ENCODE results near the gene DDX19B. TPM values are rescaled to one million over a fixed set of nuclear protein-coding genes. Genes with fewer than 3 reads are reported as not detected.

The DDX19B gene
- total and polyA plus RNA-seq, 2 donors: 24.3 to 24.9 TPM

DNA sequence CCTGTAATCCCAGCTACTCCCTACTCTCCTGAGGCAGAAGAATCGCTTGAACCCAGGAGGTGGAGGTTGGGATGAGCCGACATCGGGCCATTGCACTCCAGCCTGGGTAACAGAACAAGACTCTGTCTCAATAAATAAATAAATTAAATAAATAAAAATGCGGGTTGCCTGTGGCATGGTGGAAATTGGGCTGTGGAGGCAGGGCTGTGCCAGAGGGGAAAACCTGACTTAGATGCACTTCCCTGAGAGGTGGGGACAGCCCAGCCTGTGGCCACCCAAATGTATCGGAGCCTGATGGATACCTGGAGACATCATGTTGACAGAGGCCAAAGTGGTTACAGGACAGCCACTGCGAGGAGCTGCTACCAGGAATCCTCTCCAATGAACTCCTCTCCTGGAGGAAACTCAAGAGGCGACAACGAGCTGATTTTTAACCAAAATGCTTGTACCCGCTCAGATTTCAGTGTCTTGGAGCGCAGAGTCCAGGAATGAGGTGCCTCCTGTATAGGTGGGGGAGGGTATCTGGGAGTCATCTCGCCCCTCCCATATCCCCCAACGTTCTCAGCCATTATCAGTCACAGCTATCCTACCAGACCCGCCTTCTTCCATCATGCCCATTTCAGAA is 80.0 kb downstream of the DDX19B start:
- Histone ChIP-seq H3K9me3 (ENCODE audit: control insufficient read depth in 2 of 2, insufficient read depth in 1 of 2, low read length in 1 of 2) (no peaks in the 10 kb centered on the region), H3K4me3 (ENCODE audit: low read length in 2 of 2) (no peak overlapping the region), H3K36me3 (ENCODE audit: control insufficient read depth in 2 of 2, insufficient read depth in 2 of 2, low read length in 1 of 2) (peaks cover 3 to 43% of the 10 kb centered on the region in 2 donors), H3K27ac (ENCODE audit: low read depth in 1 of 2, low read length in 1 of 2) (peak overlapping the region; percentile 25 to 32), H3K4me1 (ENCODE audit: control insufficient read depth in 2 of 2, insufficient read depth in 2 of 2, low read length in 2 of 2) (peaks cover 13 to 21% of the 10 kb centered on the region in 2 donors), H3K27me3 (ENCODE audit: control insufficient read depth in 2 of 2, insufficient read depth in 1 of 2, low read length in 1 of 2) (no peaks in the 10 kb centered on the region)
- WGBS: 93% methylated on average over 13 of the region's 13 CpGs
- no peak for DNase-seq (ENCODE audit: low read depth in 6 of 9, low spot score in 9 of 9)

DNA sequence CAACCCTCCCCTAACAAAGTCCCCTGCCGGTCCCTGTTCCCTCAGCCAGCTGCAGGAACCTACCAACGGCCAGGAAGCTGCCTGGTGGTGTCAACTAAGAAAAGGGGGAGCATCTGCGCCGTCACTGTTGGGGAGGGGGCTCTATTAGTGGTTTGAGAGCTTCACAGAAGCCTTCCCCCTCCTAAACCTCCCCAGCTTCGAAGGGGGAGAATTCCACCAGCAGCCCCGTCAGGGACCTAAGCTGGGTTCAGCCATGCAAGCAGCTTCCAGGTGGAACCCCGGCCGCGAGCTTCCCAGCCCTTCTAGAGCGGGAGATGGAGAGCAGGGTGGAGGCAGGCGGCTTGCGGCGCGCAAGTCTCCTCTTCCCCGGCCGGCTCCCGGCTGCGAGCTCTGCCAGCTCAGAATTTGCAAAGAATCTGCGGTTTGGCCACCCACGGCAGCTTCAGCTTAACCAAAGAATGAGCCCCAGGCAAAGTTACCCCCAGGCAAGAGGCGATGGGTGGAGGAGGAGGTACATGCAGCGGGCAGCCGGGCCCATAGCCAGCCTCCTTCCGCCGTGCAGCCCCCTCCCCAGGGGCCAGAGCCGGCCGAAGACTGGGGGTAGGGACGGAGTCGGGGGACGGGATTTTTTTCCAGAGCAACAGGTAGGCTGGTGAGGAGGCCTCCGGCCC is 81.4 kb downstream of the DDX19B start:
- H3K27ac ChIP-seq (ENCODE audit: low read depth in 1 of 2, low read length in 1 of 2): peak overlapping the region; percentile 90 to 94
- peaks cover 0 to 33% of the 10 kb centered on the region in 2 donors for H3K36me3 ChIP-seq (ENCODE audit: control insufficient read depth in 2 of 2, insufficient read depth in 2 of 2, low read length in 1 of 2)
- under 1% methylated on average over 31 of the region's 31 CpGs for WGBS
- no peaks in the 10 kb centered on the region for H3K27me3 ChIP-seq (ENCODE audit: control insufficient read depth in 2 of 2, insufficient read depth in 1 of 2, low read length in 1 of 2)
- DNase-seq (ENCODE audit: low read depth in 6 of 9, low spot score in 9 of 9): peak in 7 of 9 donors; percentile 33 to 78 (median 40)
- H3K4me3 ChIP-seq (ENCODE audit: low read length in 2 of 2): peak overlapping the region; percentile 82 to 86
- no peaks in the 10 kb centered on the region for H3K9me3 ChIP-seq (ENCODE audit: control insufficient read depth in 2 of 2, insufficient read depth in 1 of 2, low read length in 1 of 2)
- H3K4me1 ChIP-seq (ENCODE audit: control insufficient read depth in 2 of 2, insufficient read depth in 2 of 2, low read length in 2 of 2): peaks cover 13 to 21% of the 10 kb centered on the region in 2 donors

DNA sequence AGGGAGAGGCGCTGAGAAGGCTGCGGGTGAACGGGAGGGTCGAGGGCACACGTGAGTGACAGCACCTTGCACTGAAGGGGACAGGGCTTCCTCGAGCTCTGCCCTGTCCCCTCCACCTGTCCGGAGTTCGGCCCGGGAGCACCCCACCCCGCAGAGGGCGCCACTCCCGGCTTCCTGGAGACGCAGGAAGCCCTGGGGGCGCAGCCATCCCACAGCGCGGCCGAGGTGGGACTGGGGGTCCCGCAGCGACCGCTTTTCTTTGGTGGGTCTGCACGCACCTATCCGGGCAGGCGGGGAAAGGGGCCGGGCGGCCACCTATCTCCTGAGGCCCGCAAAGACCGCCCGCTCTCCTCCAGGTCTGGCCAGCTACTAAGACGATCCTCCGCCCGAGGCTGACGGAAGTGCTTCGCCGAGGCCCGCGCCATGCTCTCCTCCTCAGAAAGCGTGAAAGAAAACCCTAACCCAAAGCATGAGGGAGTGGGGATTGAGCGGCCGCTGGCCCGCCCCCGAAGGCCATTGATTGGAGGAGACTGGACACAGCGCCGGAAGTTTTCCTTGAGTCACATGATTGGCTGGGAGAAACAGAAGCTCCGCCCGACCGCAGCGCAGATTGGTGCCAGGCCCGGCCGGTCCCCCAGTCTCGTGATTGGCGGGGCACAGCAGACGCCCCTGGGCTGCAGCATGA is 82.1 kb downstream of the DDX19B start:
- WGBS: under 1% methylated on average over 52 of the region's 52 CpGs
- no peaks in the 10 kb centered on the region for H3K9me3 ChIP-seq (ENCODE audit: control insufficient read depth in 2 of 2, insufficient read depth in 1 of 2, low read length in 1 of 2)
- peaks cover 13 to 21% of the 10 kb centered on the region in 2 donors for H3K4me1 ChIP-seq (ENCODE audit: control insufficient read depth in 2 of 2, insufficient read depth in 2 of 2, low read length in 2 of 2)
- no peaks in the 10 kb centered on the region for H3K27me3 ChIP-seq (ENCODE audit: control insufficient read depth in 2 of 2, insufficient read depth in 1 of 2, low read length in 1 of 2)
- H3K27ac ChIP-seq (ENCODE audit: low read depth in 1 of 2, low read length in 1 of 2): peak overlapping the region; percentile 90 to 94
- H3K36me3 ChIP-seq (ENCODE audit: control insufficient read depth in 2 of 2, insufficient read depth in 2 of 2, low read length in 1 of 2): peaks cover 2 to 30% of the 10 kb centered on the region in 2 donors
- H3K4me3 ChIP-seq (ENCODE audit: low read length in 2 of 2): peak overlapping the region; percentile 82 to 86
- peak; percentile 93 to 99 (median 97) for DNase-seq (ENCODE audit: low read depth in 6 of 9, low spot score in 9 of 9)

DNA sequence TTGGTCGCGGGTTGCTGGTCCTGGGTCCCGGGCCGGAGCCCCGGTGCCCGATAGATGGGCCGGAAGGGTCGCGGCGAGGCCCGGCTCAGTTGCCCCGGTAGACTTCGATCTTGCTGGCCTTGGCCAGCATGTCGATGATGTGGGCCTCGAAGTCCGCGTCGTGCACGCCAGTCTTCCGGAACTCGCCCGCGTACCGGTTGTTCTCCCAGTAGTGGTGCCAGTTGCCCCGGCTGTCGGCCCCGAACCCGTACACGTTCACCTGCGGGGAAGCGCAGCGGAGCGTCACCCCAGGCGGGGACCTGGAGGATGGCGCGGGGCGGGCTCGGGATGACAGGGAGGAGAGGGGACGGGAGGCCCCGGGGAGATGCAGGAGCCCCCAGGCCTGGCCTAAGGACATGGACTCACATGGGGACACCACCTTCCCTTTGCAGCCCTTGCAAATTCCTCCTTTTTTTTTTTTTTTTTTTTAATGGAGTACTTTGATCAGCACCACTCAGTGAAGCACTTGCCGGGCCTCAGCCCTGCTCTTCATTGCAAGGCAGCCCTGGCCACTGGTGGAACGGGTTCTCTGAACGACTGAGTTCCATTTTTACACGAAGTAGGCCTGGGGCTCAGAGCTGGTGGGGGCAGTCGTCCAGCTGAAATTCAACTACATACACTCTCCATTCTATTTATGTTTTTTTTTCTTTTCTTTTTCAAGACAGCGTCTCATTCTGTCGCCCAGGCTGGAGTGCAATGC is 82.8 kb downstream of the DDX19B start:
- 16% methylated on average over 47 of the region's 47 CpGs for WGBS
- Histone ChIP-seq H3K9me3 (ENCODE audit: control insufficient read depth in 2 of 2, insufficient read depth in 1 of 2, low read length in 1 of 2) (no peaks in the 10 kb centered on the region), H3K27ac (ENCODE audit: low read depth in 1 of 2, low read length in 1 of 2) (peak overlapping the region; percentile 58 to 85), H3K27me3 (ENCODE audit: control insufficient read depth in 2 of 2, insufficient read depth in 1 of 2, low read length in 1 of 2) (no peaks in the 10 kb centered on the region), H3K36me3 (ENCODE audit: control insufficient read depth in 2 of 2, insufficient read depth in 2 of 2, low read length in 1 of 2) (peaks cover 3 to 23% of the 10 kb centered on the region in 2 donors), H3K4me3 (ENCODE audit: low read length in 2 of 2) (peak overlapping the region; percentile 82 to 86), H3K4me1 (ENCODE audit: control insufficient read depth in 2 of 2, insufficient read depth in 2 of 2, low read length in 2 of 2) (peaks cover 13 to 21% of the 10 kb centered on the region in 2 donors)
- DNase-seq (ENCODE audit: low read depth in 6 of 9, low spot score in 9 of 9): no peak

DNA sequence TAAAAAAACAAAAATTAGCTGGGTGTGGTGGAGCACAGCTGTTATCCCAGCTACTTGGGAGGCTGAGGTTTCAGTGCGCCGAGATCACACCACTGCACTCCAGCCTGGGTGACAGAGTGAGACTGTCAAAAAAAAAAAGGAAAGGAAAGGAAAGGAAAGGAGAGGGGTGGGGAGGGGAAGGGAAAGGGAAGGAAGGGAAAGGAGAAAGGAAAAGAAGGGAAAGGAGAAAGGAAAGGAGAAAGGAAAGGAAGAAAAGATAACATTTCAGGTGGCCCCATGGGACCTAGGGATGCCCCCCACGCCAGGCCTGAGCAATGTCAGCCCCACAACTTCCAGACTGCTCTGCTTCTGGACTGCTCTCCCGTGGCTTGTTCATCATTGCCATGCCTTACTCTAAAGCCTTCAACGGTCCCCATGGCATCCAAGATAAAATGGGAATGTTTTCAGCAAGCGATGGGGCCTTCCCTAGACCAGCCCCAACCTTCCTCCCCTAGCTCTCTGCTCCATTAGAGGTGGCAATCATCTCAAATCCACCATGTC is 84.5 kb downstream of the DDX19B start:
- Histone ChIP-seq H3K4me1 (ENCODE audit: control insufficient read depth in 2 of 2, insufficient read depth in 2 of 2, low read length in 2 of 2) (peaks cover 13 to 21% of the 10 kb centered on the region in 2 donors), H3K27ac (ENCODE audit: low read depth in 1 of 2, low read length in 1 of 2) (no peak overlapping the region), H3K27me3 (ENCODE audit: control insufficient read depth in 2 of 2, insufficient read depth in 1 of 2, low read length in 1 of 2) (no peaks in the 10 kb centered on the region), H3K36me3 (ENCODE audit: control insufficient read depth in 2 of 2, insufficient read depth in 2 of 2, low read length in 1 of 2) (peaks cover 16 to 23% of the 10 kb centered on the region in 2 donors), H3K4me3 (ENCODE audit: low read length in 2 of 2) (no peak overlapping the region), H3K9me3 (ENCODE audit: control insufficient read depth in 2 of 2, insufficient read depth in 1 of 2, low read length in 1 of 2) (no peaks in the 10 kb centered on the region)
- DNase-seq (ENCODE audit: low read depth in 6 of 9, low spot score in 9 of 9): no peak
- WGBS: 98% methylated on average over 6 of the region's 6 CpGs

Other genes starting within 250 kb of the DDX19B start
- gene PDPR, start 184.9 kb upstream of the DDX19B start, total RNA-seq: 8.4 TPM
- gene PDPR, start 184.9 kb upstream of the DDX19B start, polyA plus RNA-seq: 10.1 TPM
- gene CLEC18C, start 125.4 kb upstream of the DDX19B start, total RNA-seq: 0.05 TPM
- 0.37 TPM for gene CLEC18C, start 125.4 kb upstream of the DDX19B start, polyA plus RNA-seq
- 15.4 TPM for gene EXOSC6, start 47.2 kb upstream of the DDX19B start, total RNA-seq
- 22.8 TPM for gene EXOSC6, start 47.2 kb upstream of the DDX19B start, polyA plus RNA-seq
- 52.7 TPM for gene AARS1, start 9.7 kb upstream of the DDX19B start, total RNA-seq
- gene AARS1, start 9.7 kb upstream of the DDX19B start, polyA plus RNA-seq: 27.0 TPM
- gene DDX19A, start 47.7 kb downstream of the DDX19B start, total RNA-seq: 32.2 TPM
- 24.1 TPM for gene DDX19A, start 47.7 kb downstream of the DDX19B start, polyA plus RNA-seq
- gene ST3GAL2, start 139.9 kb downstream of the DDX19B start, total RNA-seq: 18.7 TPM
- gene ST3GAL2, start 139.9 kb downstream of the DDX19B start, polyA plus RNA-seq: 11.8 TPM
- gene FCSK, start 155.4 kb downstream of the DDX19B start, total RNA-seq: 7.7 TPM
- 15.7 TPM for gene FCSK, start 155.4 kb downstream of the DDX19B start, polyA plus RNA-seq
- gene COG4, start 224.4 kb downstream of the DDX19B start, total RNA-seq: 39.6 TPM
- 63.3 TPM for gene COG4, start 224.4 kb downstream of the DDX19B start, polyA plus RNA-seq
- gene SF3B3, start 224.6 kb downstream of the DDX19B start, total RNA-seq: 121 TPM
- gene SF3B3, start 224.6 kb downstream of the DDX19B start, polyA plus RNA-seq: 120 TPM